ENCODE data around the gene TXNRD1. TPM values are rescaled to one million over a fixed set of nuclear protein-coding genes. Genes with fewer than 3 reads are reported as not detected.
A peak's percentile ranks its signal among the peaks of the same experiment; 100 is the strongest.

Gene TXNRD1
- total RNA-seq, 2 donors from 2014 or later = 110 to 129 TPM

- Histone ChIP-seq H3K27me3 (no peaks in the 10 kb centered on the region), H3K9me3 (no peaks in the 10 kb centered on the region), H3K36me3 (no peaks in the 10 kb centered on the region), H3K27ac (peak overlapping the region; percentile 60), H3K4me3 (no peak overlapping the region), H3K9ac (ENCODE audit: low read depth in 2 of 2, low read length in 2 of 2) (peak overlapping the region in 1 of 2 donors; percentile 4), H3K4me1 (no peaks in the 10 kb centered on the region)
- TF ChIP-seq CTCF (IDR thresholded peaks at IDR 0.05) = no peak
- intact Hi-C loops (cut with DNase I) = no loop called here
- DNase-seq = peak; percentile 49
Observed at GRCh38 chr12:104177663-104178501, 37.7 kb upstream of the TXNRD1 start.

- Histone ChIP-seq H3K27me3 (no peaks in the 10 kb centered on the region), H3K27ac (no peak overlapping the region), H3K9me3 (no peaks in the 10 kb centered on the region), H3K4me1 (no peaks in the 10 kb centered on the region), H3K9ac (ENCODE audit: low read depth in 2 of 2, low read length in 2 of 2) (no peak overlapping the region), H3K4me3 (no peak overlapping the region), H3K36me3 (no peaks in the 10 kb centered on the region)
- TF ChIP-seq CTCF (IDR thresholded peaks at IDR 0.05) = no peak
- intact Hi-C loops (cut with DNase I) = no loop called here
- DNase-seq = no peak
Observed at GRCh38 chr12:104180374-104180773, 35.2 kb upstream of the TXNRD1 start.

- no peaks in the 10 kb centered on the region for H3K4me1 ChIP-seq
- no peak for TF ChIP-seq CTCF (IDR thresholded peaks at IDR 0.05)
- no peak overlapping the region for H3K27ac ChIP-seq
- intact Hi-C loops (cut with DNase I) = no loop called here
- no peaks in the 10 kb centered on the region for H3K9me3 ChIP-seq
- DNase-seq = no peak
- H3K36me3 ChIP-seq = no peaks in the 10 kb centered on the region
- no peak overlapping the region for H3K9ac ChIP-seq (ENCODE audit: low read depth in 2 of 2, low read length in 2 of 2)
- H3K27me3 ChIP-seq = no peaks in the 10 kb centered on the region
- no peak overlapping the region for H3K4me3 ChIP-seq
Observed at GRCh38 chr12:104181313-104181712, 34.3 kb upstream of the TXNRD1 start.

- H3K4me3 ChIP-seq = no peak overlapping the region
- intact Hi-C loops (cut with DNase I) = no loop called here
- no peak for TF ChIP-seq CTCF (IDR thresholded peaks at IDR 0.05)
- no peaks in the 10 kb centered on the region for H3K27me3 ChIP-seq
- H3K4me1 ChIP-seq = no peaks in the 10 kb centered on the region
- no peaks in the 10 kb centered on the region for H3K9me3 ChIP-seq
- no peaks in the 10 kb centered on the region for H3K36me3 ChIP-seq
- H3K27ac ChIP-seq = peak overlapping the region; percentile 40
- DNase-seq = peak; percentile 49
- no peak overlapping the region for H3K9ac ChIP-seq (ENCODE audit: low read depth in 2 of 2, low read length in 2 of 2)
Observed at GRCh38 chr12:104182144-104182543, 33.4 kb upstream of the TXNRD1 start.

- no peaks in the 10 kb centered on the region for H3K4me1 ChIP-seq
- no peak for DNase-seq
- H3K27ac ChIP-seq = peak overlapping the region; percentile 40
- intact Hi-C loops (cut with DNase I) = no loop called here
- no peaks in the 10 kb centered on the region for H3K27me3 ChIP-seq
- H3K4me3 ChIP-seq = no peak overlapping the region
- no peaks in the 10 kb centered on the region for H3K36me3 ChIP-seq
- no peak overlapping the region for H3K9ac ChIP-seq (ENCODE audit: low read depth in 2 of 2, low read length in 2 of 2)
- TF ChIP-seq CTCF (IDR thresholded peaks at IDR 0.05) = no peak
- no peaks in the 10 kb centered on the region for H3K9me3 ChIP-seq
Observed at GRCh38 chr12:104182621-104183378, 32.8 kb upstream of the TXNRD1 start.
